Stomach (tissue), 4 donors: ENCODE results near the gene NT5DC3.

Experiments
- POLR2A ChIP-seq, 4 donors: fragments of 450-650 bp; IDR thresholded peaks; one replicate each; pipeline ENCODE4 v1.6.1; 2016; ENCODE audit warnings: antibody characterized with exemption in 4 of 4, control low read depth in 2 of 4, mild to moderate bottlenecking in 1 of 4, moderate library complexity in 1 of 4
- POLR2AphosphoS5 ChIP-seq, 3 donors: sonication (generic); formaldehyde crosslinking; IDR thresholded peaks; one replicate each; pipeline ENCODE4 v1.6.1; 2016; ENCODE audit warnings: antibody characterized with exemption in 3 of 3
- TF ChIP-seq, protein P1 (sequence below), 7 experiments: fragments of 450-650 bp in 4 of 7; fragments of 200-600 bp in 3 of 7; sonication (generic) in 3 of 7; IDR thresholded peaks; one replicate each; pipeline ENCODE4 v1.5.1; 2016 to 2019; ENCODE audit warnings: antibody characterized with exemption in 7 of 7, control low read depth in 2 of 7, mild to moderate bottlenecking in 1 of 7

DNA sequence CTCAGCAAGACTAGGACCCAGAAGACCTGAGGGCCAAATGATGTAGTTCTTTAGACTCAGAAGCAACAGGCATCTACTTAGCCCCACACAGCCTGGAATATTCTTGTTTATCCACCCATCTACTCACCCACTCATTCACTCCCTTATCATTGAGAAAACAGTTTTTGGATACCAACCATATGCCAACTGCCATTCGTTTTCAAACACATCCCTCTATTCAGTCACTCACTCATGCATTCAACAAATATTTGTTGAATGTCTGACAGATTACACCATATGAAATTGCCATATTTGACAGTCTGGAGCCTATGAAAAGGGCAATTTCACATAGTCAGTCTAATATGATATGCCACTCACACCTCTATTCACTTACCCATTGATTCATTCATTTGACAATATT lies 103.2 kb downstream of the NT5DC3 start:
- TF ChIP-seq, protein P1, sequence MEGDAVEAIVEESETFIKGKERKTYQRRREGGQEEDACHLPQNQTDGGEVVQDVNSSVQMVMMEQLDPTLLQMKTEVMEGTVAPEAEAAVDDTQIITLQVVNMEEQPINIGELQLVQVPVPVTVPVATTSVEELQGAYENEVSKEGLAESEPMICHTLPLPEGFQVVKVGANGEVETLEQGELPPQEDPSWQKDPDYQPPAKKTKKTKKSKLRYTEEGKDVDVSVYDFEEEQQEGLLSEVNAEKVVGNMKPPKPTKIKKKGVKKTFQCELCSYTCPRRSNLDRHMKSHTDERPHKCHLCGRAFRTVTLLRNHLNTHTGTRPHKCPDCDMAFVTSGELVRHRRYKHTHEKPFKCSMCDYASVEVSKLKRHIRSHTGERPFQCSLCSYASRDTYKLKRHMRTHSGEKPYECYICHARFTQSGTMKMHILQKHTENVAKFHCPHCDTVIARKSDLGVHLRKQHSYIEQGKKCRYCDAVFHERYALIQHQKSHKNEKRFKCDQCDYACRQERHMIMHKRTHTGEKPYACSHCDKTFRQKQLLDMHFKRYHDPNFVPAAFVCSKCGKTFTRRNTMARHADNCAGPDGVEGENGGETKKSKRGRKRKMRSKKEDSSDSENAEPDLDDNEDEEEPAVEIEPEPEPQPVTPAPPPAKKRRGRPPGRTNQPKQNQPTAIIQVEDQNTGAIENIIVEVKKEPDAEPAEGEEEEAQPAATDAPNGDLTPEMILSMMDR (IDR thresholded peaks at IDR 0.05): no peak
- TF ChIP-seq POLR2A (IDR thresholded peaks at IDR 0.05) (no peak), POLR2AphosphoS5 (IDR thresholded peaks at IDR 0.05) (no peak)
